ENCODE data around the gene NAA40. TPM values are rescaled to one million over a fixed set of nuclear protein-coding genes. Genes with fewer than 3 reads are reported as not detected.

Gene NAA40
- total and polyA plus RNA-seq, 2 of the 13 experiments (the other 11 are each of a cell fraction or from before 2014, with no cell fraction given): 11.1 to 17.9 TPM

- TF ChIP-seq ZBTB40 (IDR thresholded peaks at IDR 0.05): no peak
- 0 out of 2 replicates have a peak, but pooled peaks have one; percentile 7 for TF ChIP-seq ZBTB40 (CRISPR knock-in tag; IDR thresholded peaks at IDR 0.05)
- TF ChIP-seq ETV5 (CRISPR knock-in tag; IDR thresholded peaks at IDR 0.05; ENCODE audit: borderline replicate concordance): no peak
- TF ChIP-seq PREB (CRISPR knock-in tag; IDR thresholded peaks at IDR 0.05): no peak
- no peak for TF ChIP-seq TERF1 (CRISPR knock-in tag; IDR thresholded peaks at IDR 0.05)
- no peak for TF ChIP-seq CBX5 (CRISPR knock-in tag; IDR thresholded peaks at IDR 0.05; ENCODE audit: borderline replicate concordance)
- no peak for TF ChIP-seq ONECUT2 (CRISPR knock-in tag; IDR thresholded peaks at IDR 0.05)
- no peak for TF ChIP-seq PHF20 (CRISPR knock-in tag; IDR thresholded peaks at IDR 0.05)
- no peak for TF ChIP-seq FLYWCH1 (CRISPR knock-in tag; IDR thresholded peaks at IDR 0.05)
- no peak for TF ChIP-seq ZNF124 (CRISPR knock-in tag; IDR thresholded peaks at IDR 0.05)
- no peak for TF ChIP-seq ZNF17 (CRISPR knock-in tag; IDR thresholded peaks at IDR 0.05)
- no peak for TF ChIP-seq ZKSCAN5 (CRISPR knock-in tag; IDR thresholded peaks at IDR 0.05)
- TF ChIP-seq ZNF644 (CRISPR knock-in tag; IDR thresholded peaks at IDR 0.05; ENCODE audit: low read depth): no peak
- TF ChIP-seq TFDP2 (CRISPR knock-in tag; IDR thresholded peaks at IDR 0.05): no peak
- TF ChIP-seq ZNF362 (CRISPR knock-in tag; IDR thresholded peaks at IDR 0.05; ENCODE audit: borderline replicate concordance): no peak
- no peak for TF ChIP-seq ZNF777 (CRISPR knock-in tag; IDR thresholded peaks at IDR 0.05)
- TF ChIP-seq SATB2 (CRISPR knock-in tag; IDR thresholded peaks at IDR 0.05): no peak
Observed at GRCh38 chr11:63918507-63919191, 20.2 kb upstream of the NAA40 start (continued).
